ENCODE measurements around the gene ARL4C. TPM values are rescaled to one million over a fixed set of nuclear protein-coding genes. Genes with fewer than 3 reads are reported as not detected.

Gene ARL4C
- total and polyA plus RNA-seq, 2 of the 8 experiments (the other 6 are each of a cell fraction or from before 2014, with no cell fraction given): 7.0 to 16.9 TPM

- Histone ChIP-seq H3K18ac (ENCODE audit: extremely low read depth, low read length) (no peak overlapping the region), H3K23me2 (ENCODE audit: low read depth, low read length) (no peaks in the 10 kb centered on the region), H2BK15ac (ENCODE audit: low read length) (no peak overlapping the region), H2BK5ac (ENCODE audit: low read depth, low read length) (no peak overlapping the region), H3K23ac (ENCODE audit: insufficient read length) (no peak overlapping the region), H2AFZ (ENCODE audit: low read length) (no peak overlapping the region), H3K27me3 (replicated peaks in 1 of 4; ENCODE audit: control insufficient read depth in 3 of 4, extremely low read depth in 1 of 4, insufficient read depth in 3 of 4, low read length in 3 of 4) (no peaks in the 10 kb centered on the region), H2BK20ac (ENCODE audit: low read length) (0 out of 2 replicates have a peak overlapping the region, but pooled peaks have one; percentile 72), H2AK5ac (ENCODE audit: low read depth, low read length) (no peak overlapping the region), H3K4me3 (ENCODE audit: extremely low read depth in 1 of 4, insufficient read depth in 2 of 4, low read depth in 3 of 4, low read length in 4 of 4) (no peak overlapping the region), H3K4me2 (ENCODE audit: insufficient read depth in 1 of 2, low read depth in 2 of 2, low read length in 2 of 2) (no peak overlapping the region), H2BK12ac (ENCODE audit: low read depth, low read length) (no peak overlapping the region), H3K14ac (ENCODE audit: insufficient read length) (no peak overlapping the region), H3K4ac (replicated peaks; ENCODE audit: insufficient read length, low read depth, low read length) (no peak overlapping the region), H3K36me3 (ENCODE audit: control insufficient read depth in 2 of 4, insufficient read depth in 4 of 4, low read length in 3 of 4) (no peaks in the 10 kb centered on the region), H3K9ac (replicated peaks in 1 of 4; ENCODE audit: extremely low read depth in 1 of 4, low read depth in 3 of 4, low read length in 3 of 4) (no peak overlapping the region), H3K79me1 (ENCODE audit: low read depth, low read length) (no peaks in the 10 kb centered on the region), H3K79me2 (ENCODE audit: control insufficient read depth in 1 of 2, insufficient read depth in 2 of 2, low read length in 2 of 2) (no peaks in the 10 kb centered on the region), H3K9me3 (ENCODE audit: insufficient read depth in 2 of 2, low read depth in 1 of 2, low read length in 1 of 2) (no peaks in the 10 kb centered on the region; a peak in 1 of 4 replicates), H4K8ac (ENCODE audit: extremely low read depth, insufficient read depth, low read length) (no peak overlapping the region), H3K4me1 (replicated peaks in 1 of 4; ENCODE audit: control insufficient read depth in 3 of 4, insufficient read depth in 4 of 4, low read length in 3 of 4) (no peaks in the 10 kb centered on the region), H4K20me1 (replicated peaks in 1 of 2; ENCODE audit: control insufficient read depth in 1 of 2, insufficient read depth in 2 of 2, low read length in 2 of 2) (no peaks in the 10 kb centered on the region), H3K56ac (replicated peaks; ENCODE audit: insufficient read length, low read depth, low read length) (no peak overlapping the region), H3K27ac (ENCODE audit: low read depth, low read length) (no peak overlapping the region), H2BK120ac (replicated peaks; ENCODE audit: low read depth, low read length) (no peak overlapping the region), H4K91ac (replicated peaks; ENCODE audit: insufficient read length, low read length) (no peak overlapping the region), H4K5ac (ENCODE audit: insufficient read length, low read depth, low read length) (no peak overlapping the region)
- ChIA-PET POLR2A (ENCODE audit: partially characterized antibody) (no interaction called here), CTCF (ENCODE audit: partially characterized antibody) (no interaction called here)
- DNase-seq (ENCODE audit: low read depth in 1 of 2, low spot score in 2 of 2) (no peak), FAIRE-seq (no peak)
- TF ChIP-seq JUND (IDR thresholded peaks at IDR 0.05; ENCODE audit: low read length): no peak
- TF ChIP-seq HDAC2 (IDR thresholded peaks at IDR 0.05; ENCODE audit: borderline replicate concordance in 1 of 2, low read depth in 2 of 2, low read length in 2 of 2): no peak
- no peak for TF ChIP-seq BRCA1 (IDR thresholded peaks at IDR 0.05; ENCODE audit: low read depth, low read length)
- no peak for TF ChIP-seq FOSL1 (IDR thresholded peaks at IDR 0.05; ENCODE audit: insufficient read depth, low read depth, low read length)
- no peak for TF ChIP-seq MAX (IDR thresholded peaks at IDR 0.05)
- no peak for TF ChIP-seq CTBP2 (IDR thresholded peaks at IDR 0.05; ENCODE audit: borderline replicate concordance, insufficient read depth, insufficient read length, low read length)
- no peak for TF ChIP-seq SP1 (IDR thresholded peaks at IDR 0.05; ENCODE audit: low read depth, low read length)
- WGBS, 2 experiments (ENCODE audit: extremely low coverage in 1 of 2, insufficient coverage in 1 of 2, insufficient read length in 1 of 2, insufficient replicate concordance in 2 of 2, low coverage in 1 of 2, low lambda C conversion rate in 2 of 2, missing lambda C conversion rate in 1 of 2): 91% methylated on average over 4 of the region's 4 CpGs; no CpG with 5 or more reads in 1 of the 2 experiments
These were observed 26.9 kb downstream of the ARL4C start for GRCh38 chr2:234469972-234470371.
